ENCODE data around the gene FILIP1. TPM values are rescaled to one million over a fixed set of nuclear protein-coding genes. Genes with fewer than 3 reads are reported as not detected.

Gene FILIP1
- total and polyA plus RNA-seq, 2 donors (not counting 1 experiment from before 2014, with no cell fraction given), result 0.33 to 2.3 TPM

GRCh38 chr6:75344021-75344420, 149.6 kb downstream of the FILIP1 start:
- Histone ChIP-seq H3K4me2 (ENCODE audit: extremely low read depth, insufficient read depth, low read length) (no peak overlapping the region), H2AFZ (ENCODE audit: low read length) (no peak overlapping the region), H3K9me3 (ENCODE audit: control insufficient read depth, insufficient read depth, low read depth, low read length) (no peaks in the 10 kb centered on the region), H3K4me3 (replicated peaks in 1 of 4; ENCODE audit: control extremely low read depth in 1 of 4, insufficient read depth in 1 of 4, low read depth in 3 of 4, low read length in 4 of 4) (no peak overlapping the region), H3K27ac (ENCODE audit: insufficient read depth, low read length) (no peak overlapping the region), H3K9ac (ENCODE audit: insufficient read depth, low read length) (no peak overlapping the region), H4K20me1 (ENCODE audit: control insufficient read depth, extremely low read depth, insufficient read depth, low read length) (no peaks in the 10 kb centered on the region), H3K27me3 (ENCODE audit: control insufficient read depth, insufficient read depth, low read length) (no peaks in the 10 kb centered on the region), H3K36me3 (ENCODE audit: control insufficient read depth, insufficient read depth, low read length) (no peaks in the 10 kb centered on the region), H3K4me1 (ENCODE audit: control insufficient read depth, extremely low read depth, insufficient read depth, low read length) (no peaks in the 10 kb centered on the region), H3K79me2 (ENCODE audit: control insufficient read depth, insufficient read depth, low read length) (no peaks in the 10 kb centered on the region)
- DNase-seq (ENCODE audit: low read depth in 2 of 2), result no peak
- TF ChIP-seq CTCF (conservative IDR thresholded peaks at IDR 0.05 in 1 of 2, IDR thresholded peaks at IDR 0.05 in 1 of 2; ENCODE audit: low read depth in 1 of 2, low read length in 2 of 2) (no peak), EZH2 (IDR thresholded peaks at IDR 0.05; ENCODE audit: low read length, missing control alignments) (no peak)

- no peaks in the 10 kb centered on the region for H4K20me1 ChIP-seq (ENCODE audit: control insufficient read depth, extremely low read depth, insufficient read depth, low read length)
- no peak overlapping the region for H3K4me2 ChIP-seq (ENCODE audit: extremely low read depth, insufficient read depth, low read length)
- no peaks in the 10 kb centered on the region for H3K36me3 ChIP-seq (ENCODE audit: control insufficient read depth, insufficient read depth, low read length)
- H3K9me3 ChIP-seq (ENCODE audit: control insufficient read depth, insufficient read depth, low read depth, low read length), result no peaks in the 10 kb centered on the region
- H2AFZ ChIP-seq (ENCODE audit: low read length), result peak overlapping the region; percentile 29
- no peak for TF ChIP-seq EZH2 (IDR thresholded peaks at IDR 0.05; ENCODE audit: low read length, missing control alignments)
- no peak for TF ChIP-seq CTCF (conservative IDR thresholded peaks at IDR 0.05 in 1 of 2, IDR thresholded peaks at IDR 0.05 in 1 of 2; ENCODE audit: low read depth in 1 of 2, low read length in 2 of 2)
- no peak overlapping the region for H3K9ac ChIP-seq (ENCODE audit: insufficient read depth, low read length)
- DNase-seq (ENCODE audit: low read depth in 2 of 2), result peak in 1 of 2 donors; percentile 39
- H3K79me2 ChIP-seq (ENCODE audit: control insufficient read depth, insufficient read depth, low read length), result no peaks in the 10 kb centered on the region
- no peaks in the 10 kb centered on the region for H3K27me3 ChIP-seq (ENCODE audit: control insufficient read depth, insufficient read depth, low read length)
- H3K4me3 ChIP-seq (replicated peaks in 1 of 4; ENCODE audit: control extremely low read depth in 1 of 4, insufficient read depth in 1 of 4, low read depth in 3 of 4, low read length in 4 of 4), result no peak overlapping the region
- H3K4me1 ChIP-seq (ENCODE audit: control insufficient read depth, extremely low read depth, insufficient read depth, low read length), result peaks cover 2% of the 10 kb centered on the region
- H3K27ac ChIP-seq (ENCODE audit: insufficient read depth, low read length), result no peak overlapping the region
These were observed 155.6 kb downstream of the FILIP1 start for GRCh38 chr6:75337835-75338580.

GRCh38 chr6:75334266-75335040, 159.1 kb downstream of the FILIP1 start:
- Histone ChIP-seq H3K27ac (ENCODE audit: insufficient read depth, low read length) (no peak overlapping the region), H3K27me3 (ENCODE audit: control insufficient read depth, insufficient read depth, low read length) (no peaks in the 10 kb centered on the region), H4K20me1 (ENCODE audit: control insufficient read depth, extremely low read depth, insufficient read depth, low read length) (no peaks in the 10 kb centered on the region), H2AFZ (ENCODE audit: low read length) (peak overlapping the region; percentile 2), H3K4me3 (replicated peaks in 1 of 4; ENCODE audit: control extremely low read depth in 1 of 4, insufficient read depth in 1 of 4, low read depth in 3 of 4, low read length in 4 of 4) (peak overlapping the region in 1 of 4 experiments; percentile 5), H3K9me3 (ENCODE audit: control insufficient read depth, insufficient read depth, low read depth, low read length) (no peaks in the 10 kb centered on the region), H3K9ac (ENCODE audit: insufficient read depth, low read length) (no peak overlapping the region), H3K79me2 (ENCODE audit: control insufficient read depth, insufficient read depth, low read length) (no peaks in the 10 kb centered on the region), H3K4me1 (ENCODE audit: control insufficient read depth, extremely low read depth, insufficient read depth, low read length) (peaks cover 2% of the 10 kb centered on the region), H3K36me3 (ENCODE audit: control insufficient read depth, insufficient read depth, low read length) (no peaks in the 10 kb centered on the region), H3K4me2 (ENCODE audit: extremely low read depth, insufficient read depth, low read length) (peak overlapping the region; percentile 75)
- DNase-seq (ENCODE audit: low read depth in 2 of 2), result peak; percentile 75 to 82
- no peak for TF ChIP-seq EZH2 (IDR thresholded peaks at IDR 0.05; ENCODE audit: low read length, missing control alignments)
- no peak for TF ChIP-seq CTCF (conservative IDR thresholded peaks at IDR 0.05 in 1 of 2, IDR thresholded peaks at IDR 0.05 in 1 of 2; ENCODE audit: low read depth in 1 of 2, low read length in 2 of 2)

Data from fibroblast of lung (primary cell).